Stimulated activated CD4-positive, alpha-beta T cell treated with anti-CD3 and anti-CD28 coated beads, Interleukin-1b, Interleukin-23, amount 100 ng/mL, for 1 hour (primary cell): Measurements from ENCODE around the gene PRIM2.
"Not testable (repeated sequence)": the region's sequence is repeated elsewhere in the genome, so short reads cannot be mapped to it uniquely, and the experiment has no call there.

Source experiments
- DNase-seq, 2 donors: peaks; one replicate each; pipeline ENCODE4 v3.0.0-alpha.2; 2020; ENCODE audit warnings: low read depth in 2 of 2

Gene PRIM2

GRCh38 chr6:57500368-57501021, 183.1 kb downstream of the PRIM2 start:
- not testable (repeated sequence) for DNase-seq

GRCh38 chr6:57502387-57502786, 185.0 kb downstream of the PRIM2 start:
- DNase-seq = not testable (repeated sequence)

- not testable (repeated sequence) for DNase-seq
These were observed 187.8 kb downstream of the PRIM2 start for GRCh38 chr6:57505251-57505650.

- DNase-seq = not testable (repeated sequence)
These were observed 193.0 kb downstream of the PRIM2 start for GRCh38 chr6:57510390-57510789.

GRCh38 chr6:57515171-57515570, 197.7 kb downstream of the PRIM2 start:
- not testable (repeated sequence) for DNase-seq

GRCh38 chr6:57515845-57516244, 198.4 kb downstream of the PRIM2 start:
- not testable (repeated sequence) for DNase-seq

- not testable (repeated sequence) for DNase-seq
These were observed 199.3 kb downstream of the PRIM2 start for GRCh38 chr6:57516776-57517175.

GRCh38 chr6:57519198-57519597, 201.8 kb downstream of the PRIM2 start:
- DNase-seq = not testable (repeated sequence)

- not testable (repeated sequence) for DNase-seq
These were observed 203.7 kb downstream of the PRIM2 start for GRCh38 chr6:57521085-57521484.

GRCh38 chr6:57523221-57523620, 205.8 kb downstream of the PRIM2 start:
- DNase-seq = not testable (repeated sequence)

- not testable (repeated sequence) for DNase-seq
These were observed 212.3 kb downstream of the PRIM2 start for GRCh38 chr6:57529755-57530154.

GRCh38 chr6:57532660-57533059, 215.2 kb downstream of the PRIM2 start:
- DNase-seq = not testable (repeated sequence)

- not testable (repeated sequence) for DNase-seq
These were observed 217.7 kb downstream of the PRIM2 start for GRCh38 chr6:57535121-57535520.

GRCh38 chr6:57535994-57536393, 218.6 kb downstream of the PRIM2 start:
- not testable (repeated sequence) for DNase-seq

GRCh38 chr6:57537916-57538315, 220.5 kb downstream of the PRIM2 start:
- DNase-seq = not testable (repeated sequence)

- DNase-seq = not testable (repeated sequence)
These were observed 234.5 kb downstream of the PRIM2 start for GRCh38 chr6:57551961-57552360.

GRCh38 chr6:57557855-57558254, 240.4 kb downstream of the PRIM2 start:
- DNase-seq = not testable (repeated sequence)

- DNase-seq = not testable (repeated sequence)
These were observed 241.7 kb downstream of the PRIM2 start for GRCh38 chr6:57559170-57559569.

GRCh38 chr6:57562233-57562632, 244.8 kb downstream of the PRIM2 start:
- not testable (repeated sequence) for DNase-seq

GRCh38 chr6:57572119-57572518, 254.7 kb downstream of the PRIM2 start:
- not testable (repeated sequence) for DNase-seq

- not testable (repeated sequence) for DNase-seq
These were observed 255.4 kb downstream of the PRIM2 start for GRCh38 chr6:57572844-57573243.

- not testable (repeated sequence) for DNase-seq
These were observed 259.6 kb downstream of the PRIM2 start for GRCh38 chr6:57577023-57577422.

GRCh38 chr6:57579489-57579888, 262.1 kb downstream of the PRIM2 start:
- DNase-seq = not testable (repeated sequence)

- DNase-seq = not testable (repeated sequence)
These were observed 264.2 kb downstream of the PRIM2 start for GRCh38 chr6:57581586-57581985.
